CD4-positive, alpha-beta T cell treated with Interleukin-15 for 4 hours (primary cell): ENCODE results near the gene CADPS.

ENCODE experiments used
- DNase-seq: peaks from one replicate; pipeline ENCODE4 v3.0.0-alpha.2; 2020; ENCODE audit warnings: low spot score

The CADPS gene

GRCh38 chr3:62812631-62813030, 62.6 kb downstream of the CADPS start:
- no peak for DNase-seq

- no peak for DNase-seq
Observed at GRCh38 chr3:62811119-62811518, 64.1 kb downstream of the CADPS start.

GRCh38 chr3:62809369-62809768, 65.8 kb downstream of the CADPS start:
- DNase-seq, result no peak

- no peak for DNase-seq
Observed at GRCh38 chr3:62805580-62806277, 69.5 kb downstream of the CADPS start.

- no peak for DNase-seq
Observed at GRCh38 chr3:62805106-62805505, 70.1 kb downstream of the CADPS start.

- no peak for DNase-seq
Observed at GRCh38 chr3:62803276-62803675, 71.9 kb downstream of the CADPS start.

GRCh38 chr3:62798000-62798399, 77.2 kb downstream of the CADPS start:
- DNase-seq, result no peak

GRCh38 chr3:62797132-62797531, 78.1 kb downstream of the CADPS start:
- DNase-seq, result no peak

- DNase-seq, result no peak
Observed at GRCh38 chr3:62795978-62796657, 79.1 kb downstream of the CADPS start.

- DNase-seq, result no peak
Observed at GRCh38 chr3:62793946-62794345, 81.3 kb downstream of the CADPS start.

- DNase-seq, result no peak
Observed at GRCh38 chr3:62785384-62785783, 89.8 kb downstream of the CADPS start.

- DNase-seq, result no peak
Observed at GRCh38 chr3:62781121-62781520, 94.1 kb downstream of the CADPS start.

- DNase-seq, result no peak
Observed at GRCh38 chr3:62777674-62778073, 97.5 kb downstream of the CADPS start.

GRCh38 chr3:62777130-62777529, 98.1 kb downstream of the CADPS start:
- DNase-seq, result no peak

- DNase-seq, result no peak
Observed at GRCh38 chr3:62774221-62774620, 101.0 kb downstream of the CADPS start.

- DNase-seq, result no peak
Observed at GRCh38 chr3:62771331-62772072, 103.7 kb downstream of the CADPS start.

GRCh38 chr3:62768896-62769295, 106.3 kb downstream of the CADPS start:
- DNase-seq, result no peak

- no peak for DNase-seq
Observed at GRCh38 chr3:62761711-62762110, 113.5 kb downstream of the CADPS start.

- DNase-seq, result no peak
Observed at GRCh38 chr3:62761311-62761710, 113.9 kb downstream of the CADPS start.

- no peak for DNase-seq
Observed at GRCh38 chr3:62758296-62759066, 116.7 kb downstream of the CADPS start.

- DNase-seq, result no peak
Observed at GRCh38 chr3:62757045-62757444, 118.2 kb downstream of the CADPS start.

GRCh38 chr3:62755285-62755684, 119.9 kb downstream of the CADPS start:
- no peak for DNase-seq
